PFSK-1 (cell line): Measurements from ENCODE around the gene CCDC82.

Experiments
- FOXP2 ChIP-seq: optimal IDR thresholded peaks from 2 replicates; pipeline ENCODE3; 2011; ENCODE audit warnings: borderline replicate concordance, control low read depth, inconsistent platforms; ENCODE audit not compliant: insufficient read depth; ENCODE audit errors: extremely low read length, extremely low read depth
- POLR2AphosphoS5 ChIP-seq: IDR thresholded peaks from 2 replicates; pipeline ENCODE4 v1.6.1; 2012; ENCODE audit warnings: low read depth, mild to moderate bottlenecking, control low read depth, low read length, moderate library complexity
- REST ChIP-seq, 2 experiments: IDR thresholded peaks; 2 replicates each; pipeline versions ENCODE4 v1.6.1 to v1.8.0; 2011 to 2012; ENCODE audit warnings: low read depth in 2 of 2, low read length in 2 of 2, control low read depth in 1 of 2, inconsistent platforms in 1 of 2, mild to moderate bottlenecking in 1 of 2, moderate library complexity in 1 of 2; ENCODE audit not compliant: insufficient read depth in 1 of 2
- SIN3A ChIP-seq: IDR thresholded peaks from 2 replicates; pipeline ENCODE4 v1.6.1; 2012; ENCODE audit warnings: mild to moderate bottlenecking, low read length, moderate library complexity, borderline replicate concordance; ENCODE audit not compliant: insufficient read depth
- TAF1 ChIP-seq: IDR thresholded peaks from 2 replicates; pipeline ENCODE4 v1.6.1; 2012; ENCODE audit warnings: low read length, control low read depth, borderline replicate concordance; ENCODE audit not compliant: insufficient read depth

GRCh38 chr11:96384156-96384555 lies 5.6 kb downstream of the CCDC82 start:
- TF ChIP-seq POLR2AphosphoS5 (no peak), REST (IDR thresholded peaks at IDR 0.05; ENCODE audit: insufficient read depth in 1 of 2, low read depth in 2 of 2, low read length in 2 of 2) (no peak), SIN3A (no peak), TAF1 (no peak), FOXP2 (no peak)
